CD14-positive monocyte (primary cell): ENCODE measurements around the gene ARSB. TPM values are rescaled to one million over a fixed set of nuclear protein-coding genes. Genes with fewer than 3 reads are reported as not detected.

Experiments used
- DNase-seq, 3 donors: peaks; one replicate each; pipeline ENCODE4 v3.0.0-alpha.2; 2011 to 2022
- H2AFZ ChIP-seq: 2 replicates; pipeline ENCODE4 v1.6.0; 2012; ENCODE audit warnings: mild to moderate bottlenecking, low read depth, low read length, inconsistent platforms; ENCODE audit not compliant: insufficient read depth, poor library complexity, severe bottlenecking
- H3K27ac ChIP-seq, 2 donors: 1 replicate in 1 of 2; 2 replicates in 1 of 2; pipeline ENCODE4 v1.5.1; 2012 to 2013; ENCODE audit warnings: low read length in 2 of 2, control low read depth in 1 of 2, inconsistent platforms in 1 of 2, low read depth in 1 of 2, mild to moderate bottlenecking in 1 of 2
- H3K27me3 ChIP-seq, 2 donors: one replicate each; pipeline versions ENCODE4 v1.6.0 to v1.6.1; 2011 to 2013; ENCODE audit warnings: low read length in 2 of 2; ENCODE audit not compliant: control insufficient read depth in 2 of 2, insufficient read depth in 2 of 2
- H3K36me3 ChIP-seq, 2 donors: replicated peaks in 1 of 2; 1 replicate in 1 of 2; 2 replicates in 1 of 2; pipeline versions ENCODE4 v1.5.1 to v1.6.1; 2012 to 2013; ENCODE audit warnings: low read length in 2 of 2, control low read depth in 1 of 2, inconsistent platforms in 1 of 2, mild to moderate bottlenecking in 1 of 2; ENCODE audit not compliant: insufficient read depth in 2 of 2, control insufficient read depth in 1 of 2
- H3K4me1 ChIP-seq, 2 donors: 1 replicate in 1 of 2; 2 replicates in 1 of 2; pipeline versions ENCODE4 v1.5.1 to v1.6.1; 2012 to 2013; ENCODE audit warnings: low read length in 2 of 2, control low read depth in 1 of 2, inconsistent platforms in 1 of 2, mild to moderate bottlenecking in 1 of 2, moderate library complexity in 1 of 2; ENCODE audit not compliant: insufficient read depth in 2 of 2, control insufficient read depth in 1 of 2
- H3K4me2 ChIP-seq: replicated peaks from 2 replicates; pipeline ENCODE3; 2012; ENCODE audit warnings: low read length, moderate library complexity, mild to moderate bottlenecking; ENCODE audit not compliant: poor library complexity, severe bottlenecking; ENCODE audit errors: extremely low read depth
- H3K4me3 ChIP-seq, 3 experiments: fragments of 200-600 bp in 1 of 3; sonication (generic) in 1 of 3; replicated peaks in 1 of 3; 1 replicate in 2 of 3; 2 replicates in 1 of 3; pipeline ENCODE4 v1.5.1; 2011 to 2013; ENCODE audit warnings: low read length in 3 of 3, mild to moderate bottlenecking in 3 of 3, control low read depth in 2 of 3, low read depth in 2 of 3, inconsistent platforms in 1 of 3, moderate library complexity in 1 of 3
- H3K79me2 ChIP-seq: 2 replicates; pipeline ENCODE4 v1.6.0; 2012; ENCODE audit warnings: mild to moderate bottlenecking, control low read depth, inconsistent platforms, low read length, moderate library complexity; ENCODE audit not compliant: insufficient read depth
- H3K9ac ChIP-seq: 2 replicates; pipeline ENCODE4 v1.6.0; 2017; ENCODE audit warnings: low read length, mild to moderate bottlenecking; ENCODE audit not compliant: insufficient read depth, poor library complexity, severe bottlenecking
- H3K9me3 ChIP-seq, 2 donors: replicated peaks in 1 of 2; 1 replicate in 1 of 2; 2 replicates in 1 of 2; pipeline versions ENCODE4 v1.5.1 to v1.6.1; 2012 to 2013; ENCODE audit warnings: low read length in 2 of 2, control low read depth in 1 of 2; ENCODE audit not compliant: control insufficient read depth in 1 of 2, insufficient read depth in 1 of 2
- H4K20me1 ChIP-seq: 2 replicates; pipeline ENCODE4 v1.6.0; 2012; ENCODE audit warnings: mild to moderate bottlenecking, low read length, control low read depth, moderate library complexity; ENCODE audit not compliant: insufficient read depth
- H3K27ac Mint-ChIP-seq, 7 donors: one replicate each; pipeline ENCODE4 v1.8.0; 2020; ENCODE audit warnings: mild to moderate bottlenecking in 7 of 7, mixed read lengths in 7 of 7, moderate library complexity in 6 of 7, inconsistent platforms in 2 of 7
- H3K27me3 Mint-ChIP-seq, 3 donors: one replicate each; pipeline ENCODE4 v1.8.0; 2021 to 2022; ENCODE audit warnings: low read depth in 3 of 3, mild to moderate bottlenecking in 3 of 3, mixed read lengths in 3 of 3, moderate library complexity in 3 of 3, inconsistent platforms in 1 of 3
- H3K36me3 Mint-ChIP-seq, 2 donors: one replicate each; pipeline ENCODE4 v1.8.0; 2020; ENCODE audit warnings: mixed read lengths in 2 of 2, inconsistent platforms in 1 of 2, mild to moderate bottlenecking in 1 of 2
- H3K4me1 Mint-ChIP-seq: one replicate; pipeline ENCODE4 v1.8.0; 2020; ENCODE audit warnings: mild to moderate bottlenecking, mixed read lengths
- H3K4me3 Mint-ChIP-seq, 2 donors: one replicate each; pipeline ENCODE4 v1.8.0; 2020; ENCODE audit warnings: mild to moderate bottlenecking in 2 of 2, mixed read lengths in 2 of 2, moderate library complexity in 1 of 2
- H3K9me3 Mint-ChIP-seq, 7 donors: one replicate each; pipeline ENCODE4 v1.8.0; 2020 to 2022; ENCODE audit warnings: mixed read lengths in 7 of 7, mild to moderate bottlenecking in 6 of 7, moderate library complexity in 6 of 7, inconsistent platforms in 2 of 7
- WGBS: methylation state at CpG from one replicate; pipeline ENCODE4 v1.1.5; 2013; ENCODE audit warnings: missing lambda C conversion rate; ENCODE audit not compliant: insufficient coverage; 5-methylcytosine and 5-hydroxymethylcytosine counted together
- intact Hi-C, 2 donors: fragments of 100-400 bp; cut with micrococcal nuclease; formaldehyde crosslinking; loops; one replicate each; pipeline versions ENCODE4 v1.15.0 to v1.15.1; 2023
- polyA plus RNA-seq, 3 donors: library from polyadenylated mRNA; depleted of rRNA in 1 of 3; unstranded in 2 of 3; stranded (reverse) in 1 of 3; fragments of 300-500 nt in 2 of 3; fragments of >200 nt in 1 of 3; fragmentation: Illumina TruSeq in 2 of 3; gene quantifications; 1 replicate in 2 of 3; 2 replicates in 1 of 3; pipeline ENCODE4 v1.2.3, GENCODE V29; 2012 to 2021
- TF ChIP-seq, protein P1 (sequence below): fragments of 200-600 bp; IDR thresholded peaks from one replicate; pipeline ENCODE4 v1.8.0; 2022; ENCODE audit warnings: antibody characterized with exemption, mild to moderate bottlenecking

Gene ARSB
- polyA plus RNA-seq, 3 donors, result 18.0 to 28.7 (median 18.1) TPM

DNA sequence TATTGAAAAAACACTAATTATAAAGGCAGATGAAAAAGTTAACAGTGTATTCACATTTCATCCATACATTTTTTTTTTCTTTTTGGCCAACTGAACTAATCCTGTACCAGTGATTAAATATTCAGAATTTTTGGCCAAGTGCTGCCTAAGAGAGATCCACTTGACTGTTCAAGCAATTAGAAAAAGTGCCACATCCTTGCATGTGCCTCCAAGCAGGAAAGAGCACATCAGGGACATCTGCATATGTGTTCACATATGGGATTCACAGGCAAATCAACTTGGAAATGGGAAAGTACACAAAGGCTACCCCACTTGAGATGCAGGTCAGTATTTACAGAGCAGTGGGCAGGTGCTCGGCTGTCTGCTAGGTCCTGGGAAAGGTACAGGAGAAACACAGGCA lies 173.2 kb downstream of the ARSB start:
- no peak for DNase-seq
- Mint-ChIP-seq H3K36me3 (peaks cover 8 to 10% of the 10 kb centered on the region in 2 donors), H3K9me3 (peaks cover 0 to 2% (median 0%) of the 10 kb centered on the region in 7 donors), H3K4me3 (no peak overlapping the region), H3K27ac (no peak overlapping the region), H3K27me3 (no peaks in the 10 kb centered on the region), H3K4me1 (no peaks in the 10 kb centered on the region)
- intact Hi-C loops, result no loop called here
- no peak overlapping the region for H3K9ac ChIP-seq
- 86% methylated on average over 1 of the region's 1 CpG for WGBS
- H3K27me3 ChIP-seq, result no peaks in the 10 kb centered on the region
- H3K27ac ChIP-seq, result no peak overlapping the region
- no peak overlapping the region for H3K4me3 ChIP-seq
- H2AFZ ChIP-seq, result no peak overlapping the region
- no peak overlapping the region for H3K4me2 ChIP-seq
- H3K36me3 ChIP-seq, result peaks cover 0 to 15% of the 10 kb centered on the region in 2 donors
- no peaks in the 10 kb centered on the region for H4K20me1 ChIP-seq
- H3K79me2 ChIP-seq, result no peaks in the 10 kb centered on the region
- TF ChIP-seq, protein P1, sequence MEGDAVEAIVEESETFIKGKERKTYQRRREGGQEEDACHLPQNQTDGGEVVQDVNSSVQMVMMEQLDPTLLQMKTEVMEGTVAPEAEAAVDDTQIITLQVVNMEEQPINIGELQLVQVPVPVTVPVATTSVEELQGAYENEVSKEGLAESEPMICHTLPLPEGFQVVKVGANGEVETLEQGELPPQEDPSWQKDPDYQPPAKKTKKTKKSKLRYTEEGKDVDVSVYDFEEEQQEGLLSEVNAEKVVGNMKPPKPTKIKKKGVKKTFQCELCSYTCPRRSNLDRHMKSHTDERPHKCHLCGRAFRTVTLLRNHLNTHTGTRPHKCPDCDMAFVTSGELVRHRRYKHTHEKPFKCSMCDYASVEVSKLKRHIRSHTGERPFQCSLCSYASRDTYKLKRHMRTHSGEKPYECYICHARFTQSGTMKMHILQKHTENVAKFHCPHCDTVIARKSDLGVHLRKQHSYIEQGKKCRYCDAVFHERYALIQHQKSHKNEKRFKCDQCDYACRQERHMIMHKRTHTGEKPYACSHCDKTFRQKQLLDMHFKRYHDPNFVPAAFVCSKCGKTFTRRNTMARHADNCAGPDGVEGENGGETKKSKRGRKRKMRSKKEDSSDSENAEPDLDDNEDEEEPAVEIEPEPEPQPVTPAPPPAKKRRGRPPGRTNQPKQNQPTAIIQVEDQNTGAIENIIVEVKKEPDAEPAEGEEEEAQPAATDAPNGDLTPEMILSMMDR, result no peak
- no peaks in the 10 kb centered on the region for H3K9me3 ChIP-seq
- no peaks in the 10 kb centered on the region for H3K4me1 ChIP-seq

DNA sequence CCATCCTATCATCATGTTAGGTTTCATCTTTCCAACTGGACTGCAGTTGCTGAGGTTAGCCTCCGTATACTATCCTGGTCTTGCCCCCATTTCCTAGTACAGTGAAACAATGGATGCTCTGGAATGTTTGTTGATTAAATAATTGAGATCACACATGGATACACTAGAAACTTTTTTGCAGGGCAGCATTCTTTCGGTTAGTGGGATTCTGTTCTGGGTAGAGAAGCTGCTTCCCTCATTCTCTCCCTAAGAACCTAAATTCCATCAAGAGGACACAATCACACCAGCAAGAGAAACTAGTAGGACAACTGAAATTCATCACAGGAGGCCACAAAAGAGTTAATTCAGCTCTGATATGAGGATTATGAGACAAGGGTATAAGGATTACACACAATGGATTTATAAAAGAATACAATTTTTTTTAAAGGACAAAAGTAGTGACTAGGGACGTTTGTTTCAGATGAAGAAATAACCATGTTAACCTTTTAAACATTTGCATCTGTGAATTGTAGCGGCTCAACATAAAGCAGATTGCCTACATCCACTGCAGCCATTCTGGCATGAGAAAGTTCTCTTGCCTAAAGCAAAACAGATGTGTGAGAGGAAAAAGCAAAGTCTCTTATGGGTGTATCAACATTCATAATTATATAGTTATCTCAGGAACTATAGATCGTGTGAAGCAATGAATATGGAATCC lies 173.8 kb downstream of the ARSB start:
- H3K27ac Mint-ChIP-seq, result no peak overlapping the region
- H3K4me3 Mint-ChIP-seq, result no peak overlapping the region
- whole genome bisulfite sequencing, result no CpG with 5 or more reads among the region's 5 CpGs
- TF ChIP-seq, protein P1, result no peak
- Histone ChIP-seq H3K4me3 (no peak overlapping the region), H3K4me2 (no peak overlapping the region), H3K36me3 (peaks cover 0 to 10% of the 10 kb centered on the region in 2 donors), H3K79me2 (no peaks in the 10 kb centered on the region), H3K4me1 (no peaks in the 10 kb centered on the region), H3K27ac (no peak overlapping the region), H3K27me3 (no peaks in the 10 kb centered on the region), H3K9me3 (no peaks in the 10 kb centered on the region), H3K9ac (no peak overlapping the region), H2AFZ (no peak overlapping the region), H4K20me1 (no peaks in the 10 kb centered on the region)
- intact Hi-C loops, result no loop called here
- no peaks in the 10 kb centered on the region for H3K27me3 Mint-ChIP-seq
- peaks cover 8 to 10% of the 10 kb centered on the region in 2 donors for H3K36me3 Mint-ChIP-seq
- no peak for DNase-seq
- peaks cover 0 to 2% (median 0%) of the 10 kb centered on the region in 7 donors for H3K9me3 Mint-ChIP-seq
- H3K4me1 Mint-ChIP-seq, result no peaks in the 10 kb centered on the region
